IPS-18c (cell line): ENCODE results near the gene ADAMTS10.
"Not testable (repeated sequence)": the region's sequence is repeated elsewhere in the genome, so short reads cannot be mapped to it uniquely, and the experiment has no call there.

Source experiments
- H3K4me3 ChIP-seq: 2 replicates; pipeline ENCODE4 v1.7.0; 2013; ENCODE audit warnings: low read depth, mild to moderate bottlenecking, low read length, moderate library complexity; ENCODE audit not compliant: insufficient read depth
- H3K9me3 ChIP-seq: one replicate; pipeline ENCODE4 v1.6.1; 2013; ENCODE audit warnings: mild to moderate bottlenecking, low read length, moderate library complexity; ENCODE audit not compliant: control insufficient read depth, insufficient read depth

ADAMTS10 gene

GRCh38 chr19:8610041-8610935 is at the start of gene ADAMTS10:
Gene ADAMTS10 (minus strand): TSS chr19:8610715. CDS start chr19:8605710, 5,005 bp downstream.
- peaks cover 3% of the 10 kb centered on the region for H3K9me3 ChIP-seq
- H3K4me3 ChIP-seq, result peak within 1 kb of the TSS; percentile 80

GRCh38 chr19:8659905-8660304 is 49.4 kb upstream of the ADAMTS10 start:
- H3K4me3 ChIP-seq, result no peak overlapping the region

DNA sequence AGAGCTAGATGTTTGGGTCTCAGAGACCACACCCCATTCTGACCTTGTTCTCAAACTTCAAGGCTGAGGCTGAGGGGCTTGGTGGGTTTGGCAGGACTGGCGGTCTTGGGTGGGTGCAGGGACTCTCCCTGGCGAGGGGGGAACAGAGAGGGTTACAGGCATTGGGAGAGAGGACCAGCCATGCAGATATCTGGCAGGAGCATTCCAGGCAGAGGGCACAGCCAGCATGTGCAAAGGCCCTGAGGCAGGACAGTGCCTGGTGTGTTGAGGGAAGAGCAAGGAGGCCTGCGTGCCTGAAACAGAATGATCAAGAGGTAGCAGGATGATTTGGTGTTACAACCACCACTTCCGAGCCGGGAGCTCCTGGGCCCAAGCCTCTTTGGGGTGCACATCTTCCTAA is 47.4 kb upstream of the ADAMTS10 start:
- no peak overlapping the region for H3K4me3 ChIP-seq
- no peaks in the 10 kb centered on the region for H3K9me3 ChIP-seq

More at GRCh38 chr19:8659905-8660304, 49.4 kb upstream of the ADAMTS10 start:
- H3K9me3 ChIP-seq, result no peaks in the 10 kb centered on the region

DNA sequence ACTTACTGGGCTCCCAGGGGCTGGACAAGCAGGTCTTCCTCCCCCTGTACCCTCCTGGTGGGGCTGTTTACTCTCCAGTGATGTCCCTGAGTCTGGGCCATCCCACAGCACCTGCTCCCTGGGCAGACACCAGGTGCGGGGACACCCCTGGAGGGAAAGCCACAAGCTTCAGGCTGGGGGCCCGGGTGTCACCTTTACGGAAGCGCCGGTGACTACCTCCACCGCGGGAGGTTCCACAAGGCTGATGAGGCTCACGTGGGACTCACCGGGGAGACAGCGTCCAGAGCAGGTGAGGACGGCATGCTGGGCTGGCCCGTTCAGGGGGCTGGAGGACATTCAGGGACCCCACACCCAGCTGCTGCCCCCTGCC is 44.8 kb upstream of the ADAMTS10 start:
- H3K4me3 ChIP-seq, result no peak overlapping the region
- no peaks in the 10 kb centered on the region for H3K9me3 ChIP-seq

DNA sequence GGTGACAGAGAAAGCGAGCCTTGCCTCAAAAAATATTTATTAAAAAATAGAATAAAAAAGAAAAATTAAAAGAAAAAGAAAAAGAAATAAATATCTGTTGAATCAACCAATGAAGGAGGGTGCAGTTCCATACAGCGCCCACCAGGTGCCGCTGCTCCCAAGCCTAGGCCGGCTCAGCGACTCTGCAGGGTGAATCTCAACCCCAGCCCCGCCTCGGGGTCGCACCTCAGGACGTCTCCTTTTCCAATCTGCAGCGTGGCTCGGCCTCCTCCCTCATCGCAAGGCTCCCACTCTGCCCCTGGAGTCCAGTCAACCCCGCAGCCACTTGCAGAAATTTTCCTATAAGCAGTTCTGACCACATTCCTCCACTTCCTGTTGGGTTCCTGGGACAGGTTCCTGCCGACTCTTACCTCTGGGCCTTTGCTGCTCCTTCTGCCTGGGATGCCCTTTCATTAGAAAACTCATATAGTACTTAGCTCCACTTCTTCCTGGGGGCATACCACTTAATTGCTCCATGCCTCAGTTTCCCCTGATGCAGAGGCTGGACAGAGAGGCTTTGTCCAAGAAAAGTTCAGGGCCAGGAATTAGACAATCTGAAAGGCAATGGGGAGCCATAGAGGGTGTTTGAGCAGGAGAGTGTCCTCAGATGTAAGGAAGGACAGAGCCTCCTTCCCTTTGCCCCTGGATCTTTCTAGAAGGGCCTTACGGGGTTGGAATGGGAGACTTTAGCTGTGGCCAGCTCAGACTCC is 44.2 kb upstream of the ADAMTS10 start:
- H3K4me3 ChIP-seq, result no peak overlapping the region

GRCh38 chr19:8648240-8648639 is 37.7 kb upstream of the ADAMTS10 start:
- Histone ChIP-seq H3K4me3 (no peak overlapping the region), H3K9me3 (no peaks in the 10 kb centered on the region)

More for the DNA sequence above, 44.2 kb upstream of the ADAMTS10 start:
- H3K9me3 ChIP-seq, result no peaks in the 10 kb centered on the region

DNA sequence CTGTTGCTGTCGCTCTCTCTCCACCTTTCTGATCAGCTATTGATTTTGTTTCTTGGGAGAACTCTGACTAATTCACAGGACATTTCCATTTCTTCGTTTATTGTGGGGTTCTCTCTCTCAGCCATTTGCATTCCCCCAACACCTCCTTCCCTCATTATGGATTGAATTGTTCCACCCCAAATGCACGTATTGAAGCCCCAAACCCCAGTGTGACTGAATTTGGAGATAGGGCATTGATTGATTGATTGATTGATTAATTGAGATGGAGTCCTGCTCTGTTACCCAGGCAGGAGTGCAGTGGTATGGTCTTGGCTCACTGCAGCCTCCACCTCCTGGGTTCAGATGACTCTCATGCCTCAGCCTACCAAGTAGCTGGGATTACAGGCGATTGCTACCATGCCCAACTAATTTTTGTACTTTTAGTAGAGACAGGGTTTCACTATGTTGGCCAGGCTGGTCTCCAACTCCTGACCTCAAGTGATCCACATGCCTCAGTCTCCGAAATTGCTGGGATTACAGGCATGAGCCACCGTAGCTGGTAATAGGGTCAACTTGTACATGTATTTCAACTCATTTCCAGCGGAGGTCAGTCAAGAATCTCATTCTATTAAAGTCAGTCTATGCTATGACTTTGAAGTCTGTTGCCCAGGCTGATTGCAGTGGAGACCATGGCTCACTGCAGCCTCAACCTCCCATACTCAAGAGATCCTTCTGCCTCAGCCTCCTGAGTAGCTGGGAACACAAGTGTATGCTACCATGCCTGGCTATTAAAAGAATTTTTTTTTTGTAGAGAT is 33.5 kb upstream of the ADAMTS10 start:
- Histone ChIP-seq H3K4me3 (no peak overlapping the region), H3K9me3 (no peaks in the 10 kb centered on the region)

GRCh38 chr19:8642561-8642960 is 32.0 kb upstream of the ADAMTS10 start:
- H3K9me3 ChIP-seq, result no peaks in the 10 kb centered on the region
- no peak overlapping the region for H3K4me3 ChIP-seq

GRCh38 chr19:8641908-8642547 is 31.5 kb upstream of the ADAMTS10 start:
- H3K4me3 ChIP-seq, result no peak overlapping the region
- no peaks in the 10 kb centered on the region for H3K9me3 ChIP-seq

GRCh38 chr19:8641221-8641907 is 30.8 kb upstream of the ADAMTS10 start:
- H3K4me3 ChIP-seq, result no peak overlapping the region

GRCh38 chr19:8640402-8641004 is 30.0 kb upstream of the ADAMTS10 start:
- no peak overlapping the region for H3K4me3 ChIP-seq

More at GRCh38 chr19:8641221-8641907, 30.8 kb upstream of the ADAMTS10 start:
- H3K9me3 ChIP-seq, result no peaks in the 10 kb centered on the region

GRCh38 chr19:8639821-8640401 is 29.4 kb upstream of the ADAMTS10 start:
- Histone ChIP-seq H3K4me3 (0 out of 2 replicates have a peak overlapping the region, but pooled peaks have one; percentile 15), H3K9me3 (no peaks in the 10 kb centered on the region)

More at GRCh38 chr19:8640402-8641004, 30.0 kb upstream of the ADAMTS10 start:
- no peaks in the 10 kb centered on the region for H3K9me3 ChIP-seq

DNA sequence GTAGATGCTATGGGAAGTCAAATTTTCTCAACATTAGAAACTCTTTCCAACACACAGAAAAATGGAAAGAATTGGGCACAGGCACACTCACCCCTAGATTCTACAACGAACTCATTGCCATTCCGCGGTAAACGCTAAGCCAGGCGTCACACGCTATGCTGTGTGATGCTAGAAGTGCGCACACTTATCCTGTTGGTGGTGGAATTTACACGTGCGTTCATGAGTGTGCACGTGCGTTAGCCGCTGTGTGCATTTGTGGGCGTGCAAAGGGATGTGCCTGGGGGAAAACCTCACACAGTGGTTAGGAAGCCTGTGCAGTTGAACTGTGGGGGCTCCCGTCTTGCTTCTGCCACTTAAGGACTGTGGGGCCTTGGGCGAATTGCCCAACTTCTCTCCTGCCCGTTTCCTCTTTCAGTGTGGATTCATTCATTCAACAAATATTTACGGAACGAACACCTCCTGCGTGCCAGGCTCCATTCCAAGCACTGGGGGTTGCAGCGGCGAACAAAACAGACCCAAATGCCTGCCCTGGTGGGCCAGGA is 27.6 kb upstream of the ADAMTS10 start:
- Histone ChIP-seq H3K4me3 (no peak overlapping the region), H3K9me3 (no peaks in the 10 kb centered on the region)

GRCh38 chr19:8637070-8637469 is 26.6 kb upstream of the ADAMTS10 start:
- not testable (repeated sequence) for H3K4me3 ChIP-seq, H3K9me3 ChIP-seq

GRCh38 chr19:8635422-8635821 is 24.9 kb upstream of the ADAMTS10 start:
- Histone ChIP-seq H3K9me3 (no peaks in the 10 kb centered on the region), H3K4me3 (no peak overlapping the region)
